KMS-11 (cell line): ENCODE measurements around the gene WDR26.

ENCODE experiments used
- H2AFZ ChIP-seq: fragments of 200-600 bp; sonication (generic); 2 replicates; pipeline ENCODE4 v1.6.1; 2016; ENCODE audit warnings: antibody characterized with exemption, mixed run types, low read depth
- H3K27ac ChIP-seq: fragments of 200-600 bp; sonication (generic); 2 replicates; pipeline ENCODE4 v1.6.1; 2016; ENCODE audit warnings: mild to moderate bottlenecking, mixed run types
- H3K27me3 ChIP-seq: fragments of 200-600 bp; sonication (generic); 2 replicates; pipeline ENCODE4 v1.6.1; 2017; ENCODE audit warnings: mild to moderate bottlenecking, low read depth, mixed run types, moderate library complexity; ENCODE audit not compliant: insufficient read depth
- H3K36me3 ChIP-seq: fragments of 200-600 bp; sonication (generic); 2 replicates; pipeline ENCODE4 v1.6.1; 2017; ENCODE audit warnings: mild to moderate bottlenecking, mixed run types; ENCODE audit not compliant: insufficient read depth
- H3K4me1 ChIP-seq: fragments of 200-600 bp; sonication (generic); 2 replicates; pipeline ENCODE4 v1.6.1; 2016; ENCODE audit warnings: mild to moderate bottlenecking, low read depth, mixed run types; ENCODE audit not compliant: poor library complexity, severe bottlenecking
- H3K4me2 ChIP-seq: fragments of 200-600 bp; sonication (generic); 2 replicates; pipeline ENCODE4 v1.7.0; 2016; ENCODE audit warnings: mild to moderate bottlenecking, mixed run types
- H3K4me3 ChIP-seq: fragments of 200-600 bp; sonication (generic); IDR thresholded peaks from 2 replicates; pipeline ENCODE4 v1.6.1; 2017; ENCODE audit warnings: low read depth, low read length, mixed read lengths; ENCODE audit not compliant: insufficient read depth
- H3K79me2 ChIP-seq: fragments of 200-600 bp; sonication (generic); 2 replicates; pipeline ENCODE4 v1.6.1; 2016; ENCODE audit warnings: low read depth, mixed run types; ENCODE audit not compliant: insufficient read depth
- H3K9ac ChIP-seq: fragments of 200-600 bp; sonication (generic); 2 replicates; pipeline ENCODE4 v1.6.1; 2016; ENCODE audit warnings: mild to moderate bottlenecking, mixed run types
- H4K20me1 ChIP-seq: fragments of 200-600 bp; sonication (generic); 2 replicates; pipeline ENCODE4 v1.6.1; 2016; ENCODE audit warnings: mild to moderate bottlenecking, mixed run types; ENCODE audit not compliant: insufficient read depth
- CTCF ChIP-seq: fragments of 200-600 bp; sonication (generic); conservative IDR thresholded peaks from 2 replicates; pipeline ENCODE4 v1.6.1; 2017; ENCODE audit warnings: low read depth, mild to moderate bottlenecking, antibody characterized with exemption, low read length, moderate library complexity, mixed read lengths

Gene WDR26

GRCh38 chr1:224450561-224451350 lies 16.2 kb upstream of the WDR26 start:
- Histone ChIP-seq H3K4me1 (no peaks in the 10 kb centered on the region), H3K4me2 (no peak overlapping the region), H3K4me3 (no peak overlapping the region), H3K36me3 (no peaks in the 10 kb centered on the region), H3K27ac (no peak overlapping the region), H4K20me1 (no peaks in the 10 kb centered on the region), H3K27me3 (no peaks in the 10 kb centered on the region), H2AFZ (no peak overlapping the region), H3K79me2 (no peaks in the 10 kb centered on the region), H3K9ac (no peak overlapping the region)
- no peak for TF ChIP-seq CTCF

GRCh38 chr1:224450159-224450558 lies 15.6 kb upstream of the WDR26 start:
- Histone ChIP-seq H3K9ac (no peak overlapping the region), H3K4me3 (no peak overlapping the region), H3K4me1 (no peaks in the 10 kb centered on the region), H3K79me2 (no peaks in the 10 kb centered on the region), H2AFZ (no peak overlapping the region), H3K27ac (no peak overlapping the region), H3K4me2 (no peak overlapping the region), H3K27me3 (no peaks in the 10 kb centered on the region), H4K20me1 (no peaks in the 10 kb centered on the region), H3K36me3 (no peaks in the 10 kb centered on the region)
- TF ChIP-seq CTCF = no peak

GRCh38 chr1:224448453-224449017 lies 13.9 kb upstream of the WDR26 start:
- H3K36me3 ChIP-seq = no peaks in the 10 kb centered on the region
- no peak for TF ChIP-seq CTCF
- no peak overlapping the region for H3K4me2 ChIP-seq
- no peaks in the 10 kb centered on the region for H3K4me1 ChIP-seq
- no peaks in the 10 kb centered on the region for H3K79me2 ChIP-seq
- H4K20me1 ChIP-seq = no peaks in the 10 kb centered on the region
- H3K27me3 ChIP-seq = no peaks in the 10 kb centered on the region
- no peak overlapping the region for H3K4me3 ChIP-seq
- H2AFZ ChIP-seq = no peak overlapping the region
- H3K9ac ChIP-seq = no peak overlapping the region
- H3K27ac ChIP-seq = no peak overlapping the region

- Histone ChIP-seq H3K27me3 (no peaks in the 10 kb centered on the region), H3K9ac (no peak overlapping the region), H3K4me3 (no peak overlapping the region), H3K36me3 (no peaks in the 10 kb centered on the region), H3K27ac (no peak overlapping the region), H2AFZ (no peak overlapping the region), H3K4me1 (no peaks in the 10 kb centered on the region), H4K20me1 (no peaks in the 10 kb centered on the region), H3K79me2 (no peaks in the 10 kb centered on the region), H3K4me2 (no peak overlapping the region)
- TF ChIP-seq CTCF = no peak
Measured at GRCh38 chr1:224447971-224448370, 13.4 kb upstream of the WDR26 start.
